ENCODE data around the gene NAGS. TPM values are rescaled to one million over a fixed set of nuclear protein-coding genes. Genes with fewer than 3 reads are reported as not detected.
"Not testable (repeated sequence)": the region's sequence is repeated elsewhere in the genome, so short reads cannot be mapped to it uniquely, and the experiment has no call there.

Gene NAGS
- total RNA-seq, 1 donor from 2014 or later = 0.93 TPM

GRCh38 chr17:43995150-43995471, 9.3 kb upstream of the NAGS start:
- H3K27ac Mint-ChIP-seq (ENCODE audit: unreplicated experiment) = no peak overlapping the region
- H3K27me3 Mint-ChIP-seq (ENCODE audit: low read depth) = peaks cover 38% of the 10 kb centered on the region
- no peak for TF ChIP-seq CTCF (conservative IDR thresholded peaks at IDR 0.05)
- H3K9me3 Mint-ChIP-seq = no peaks in the 10 kb centered on the region
- no peaks in the 10 kb centered on the region for H3K36me3 Mint-ChIP-seq (ENCODE audit: low read depth)
- DNase-seq (ENCODE audit: low read depth, low spot score) = no peak
- H3K4me3 Mint-ChIP-seq = no peak overlapping the region
- no peaks in the 10 kb centered on the region for H3K4me1 Mint-ChIP-seq

GRCh38 chr17:43997180-43997579, 7.2 kb upstream of the NAGS start:
- DNase-seq (ENCODE audit: low read depth, low spot score); H3K27ac Mint-ChIP-seq (ENCODE audit: unreplicated experiment); H3K4me3 Mint-ChIP-seq; H3K4me1 Mint-ChIP-seq; H3K36me3 Mint-ChIP-seq (ENCODE audit: low read depth); H3K9me3 Mint-ChIP-seq: not testable (repeated sequence)
- peaks cover 56% of the 10 kb centered on the region for H3K27me3 Mint-ChIP-seq (ENCODE audit: low read depth)

GRCh38 chr17:43998552-43998951, 5.9 kb upstream of the NAGS start:
- Mint-ChIP-seq H3K27me3 (ENCODE audit: low read depth) (peaks cover 64% of the 10 kb centered on the region), H3K4me1 (no peaks in the 10 kb centered on the region), H3K36me3 (ENCODE audit: low read depth) (no peaks in the 10 kb centered on the region), H3K4me3 (no peak overlapping the region), H3K9me3 (no peaks in the 10 kb centered on the region), H3K27ac (ENCODE audit: unreplicated experiment) (no peak overlapping the region)
- no peak for DNase-seq (ENCODE audit: low read depth, low spot score)
- no peak for TF ChIP-seq CTCF (conservative IDR thresholded peaks at IDR 0.05)

- Mint-ChIP-seq H3K27me3 (ENCODE audit: low read depth) (peaks cover 69% of the 10 kb centered on the region), H3K4me1 (no peaks in the 10 kb centered on the region)
These were observed 5.4 kb upstream of the NAGS start for GRCh38 chr17:43999024-43999423.

GRCh38 chr17:44000141-44000860, 4.1 kb upstream of the NAGS start:
- no peak overlapping the region for H3K27ac Mint-ChIP-seq (ENCODE audit: unreplicated experiment)

More at GRCh38 chr17:43999024-43999423, 5.4 kb upstream of the NAGS start:
- no peak for TF ChIP-seq CTCF (conservative IDR thresholded peaks at IDR 0.05)
- DNase-seq (ENCODE audit: low read depth, low spot score) = no peak
- H3K27ac Mint-ChIP-seq (ENCODE audit: unreplicated experiment) = no peak overlapping the region
- no peaks in the 10 kb centered on the region for H3K9me3 Mint-ChIP-seq
- H3K4me3 Mint-ChIP-seq = no peak overlapping the region
- H3K36me3 Mint-ChIP-seq (ENCODE audit: low read depth) = no peaks in the 10 kb centered on the region

More at GRCh38 chr17:44000141-44000860, 4.1 kb upstream of the NAGS start:
- TF ChIP-seq CTCF (conservative IDR thresholded peaks at IDR 0.05) = no peak
- no peak for DNase-seq (ENCODE audit: low read depth, low spot score)
- no peak overlapping the region for H3K4me3 Mint-ChIP-seq
- no peaks in the 10 kb centered on the region for H3K9me3 Mint-ChIP-seq
- no peaks in the 10 kb centered on the region for H3K36me3 Mint-ChIP-seq (ENCODE audit: low read depth)
- no peaks in the 10 kb centered on the region for H3K4me1 Mint-ChIP-seq
- peaks cover 68% of the 10 kb centered on the region for H3K27me3 Mint-ChIP-seq (ENCODE audit: low read depth)

Data from neural crest cell (in vitro differentiated cells).